HG03439 (cell line): ENCODE measurements around the gene INSL3.

ENCODE experiments used
- ATAC-seq: cut with Tn5 transposase; IDR thresholded peaks from one replicate; pipeline ENCODE4 v1.9.1; 2021; ENCODE audit warnings: mild to moderate bottlenecking, moderate library complexity; ENCODE audit not compliant: unreplicated experiment

The INSL3 gene

GRCh38 chr19:17821190-17821589, at the start of gene INSL3:
INSL3 (minus strand) TSS chr19:17821519; CDS start chr19:17821506, 13 bp downstream.
- no peak for ATAC-seq

DNA sequence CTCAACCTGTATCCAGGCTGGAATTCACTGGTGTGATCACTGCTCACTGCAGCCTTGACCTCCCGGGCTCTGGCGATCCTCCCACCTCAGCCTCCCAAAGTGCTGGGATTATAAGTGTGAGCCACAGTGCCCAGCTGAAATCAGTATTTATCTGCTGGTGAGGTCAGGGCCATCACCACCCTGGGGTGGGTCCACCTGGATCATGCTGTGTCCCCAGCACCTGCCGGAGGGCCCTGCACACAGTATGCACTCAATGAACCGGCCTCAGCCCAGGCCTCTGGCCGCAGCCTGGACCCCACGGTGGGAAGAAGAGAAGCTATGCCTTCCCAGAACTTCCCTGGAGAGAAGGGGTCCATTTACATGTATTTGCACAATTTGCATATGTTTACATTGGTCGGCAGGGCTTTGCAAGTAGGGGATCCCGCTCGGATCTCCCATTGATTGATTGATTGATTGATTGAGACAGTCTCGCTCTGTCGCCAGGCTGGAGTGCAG, 47.8 kb upstream of the INSL3 start:
- ATAC-seq, result no peak

DNA sequence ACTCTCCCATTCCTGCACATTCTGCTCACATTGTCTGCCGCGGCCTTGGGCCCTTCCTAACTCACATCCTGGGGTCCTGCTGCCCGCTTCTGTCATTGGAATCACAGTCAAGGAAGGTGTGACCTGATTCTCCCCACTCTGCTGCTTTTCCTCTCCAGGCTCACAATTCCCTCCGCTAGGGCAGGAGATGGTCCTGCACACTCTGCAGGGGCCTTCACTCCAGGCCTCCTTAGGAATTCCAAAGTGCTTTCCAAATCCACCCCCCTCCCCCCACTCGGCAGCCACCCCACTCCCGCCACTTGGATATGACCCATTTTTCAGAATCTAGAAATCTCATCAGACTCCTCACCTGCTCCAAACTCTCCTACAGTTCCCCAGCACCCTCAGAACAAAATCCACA, 47.4 kb upstream of the INSL3 start:
- no peak for ATAC-seq

GRCh38 chr19:17866964-17867486, 45.7 kb upstream of the INSL3 start:
- ATAC-seq, result no peak

- no peak for ATAC-seq
These were observed 45.1 kb upstream of the INSL3 start for GRCh38 chr19:17866312-17866963.

GRCh38 chr19:17865364-17866311, 44.3 kb upstream of the INSL3 start:
- ATAC-seq, result no peak

- ATAC-seq, result no peak
These were observed 42.3 kb upstream of the INSL3 start for GRCh38 chr19:17863520-17864182.

DNA sequence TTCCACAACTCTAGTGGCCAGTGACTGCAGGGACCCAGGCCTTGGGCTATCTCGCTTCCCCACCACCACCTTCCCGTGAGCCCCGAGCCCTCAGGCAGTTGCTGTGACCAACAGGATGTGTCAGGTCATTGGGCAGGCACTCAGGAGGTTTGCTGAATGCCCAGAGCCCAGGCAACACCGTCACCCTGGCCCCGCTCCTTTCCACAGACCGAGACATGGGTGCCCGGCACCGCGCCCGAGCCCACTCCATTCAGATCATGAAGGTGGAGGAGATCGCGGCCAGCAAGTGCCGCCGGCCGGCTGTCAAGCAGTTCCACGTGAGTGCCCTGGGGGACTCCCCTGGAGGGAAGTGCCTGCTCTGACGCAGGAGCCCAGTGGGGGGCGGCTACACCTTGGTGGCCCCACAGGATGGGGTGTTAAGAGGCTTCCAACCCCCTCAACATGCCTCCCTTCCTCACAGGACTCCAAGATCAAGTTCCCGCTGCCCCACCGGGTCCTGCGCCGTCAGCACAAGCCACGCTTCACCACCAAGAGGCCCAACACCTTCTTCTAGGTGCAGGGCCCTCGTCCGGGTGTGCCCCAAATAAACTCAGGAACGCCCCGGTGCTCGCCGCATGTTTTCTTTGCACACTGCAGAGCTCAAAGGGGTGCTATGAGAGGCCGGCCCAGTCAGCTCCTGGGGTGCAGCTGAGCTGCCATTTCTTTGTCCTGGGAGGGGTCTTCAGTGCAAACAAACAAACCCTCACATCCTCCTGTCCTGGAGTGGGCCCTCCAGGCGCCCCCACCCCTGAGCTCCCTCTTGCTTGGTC, 41.6 kb upstream of the INSL3 start:
- no peak for ATAC-seq

- ATAC-seq, result no peak
These were observed 40.5 kb upstream of the INSL3 start for GRCh38 chr19:17861542-17862402.

DNA sequence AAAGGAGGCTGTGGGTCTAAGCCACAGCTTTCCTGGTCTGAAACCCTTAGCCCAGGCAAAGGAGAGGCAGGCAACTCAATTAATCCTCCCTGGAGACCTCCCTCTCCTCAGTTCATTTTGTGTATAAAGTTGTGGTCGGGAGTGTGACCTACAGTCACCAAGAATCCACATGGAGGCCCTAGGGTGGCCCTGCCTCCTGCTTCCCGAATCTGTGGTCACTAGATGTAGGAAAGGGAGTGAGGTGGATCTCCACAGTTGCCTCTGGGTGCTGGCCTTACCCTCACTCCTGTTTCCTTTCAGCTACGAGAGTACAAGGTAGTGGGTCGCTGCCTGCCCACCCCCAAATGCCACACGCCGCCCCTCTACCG, 39.7 kb upstream of the INSL3 start:
- ATAC-seq, result no peak

DNA sequence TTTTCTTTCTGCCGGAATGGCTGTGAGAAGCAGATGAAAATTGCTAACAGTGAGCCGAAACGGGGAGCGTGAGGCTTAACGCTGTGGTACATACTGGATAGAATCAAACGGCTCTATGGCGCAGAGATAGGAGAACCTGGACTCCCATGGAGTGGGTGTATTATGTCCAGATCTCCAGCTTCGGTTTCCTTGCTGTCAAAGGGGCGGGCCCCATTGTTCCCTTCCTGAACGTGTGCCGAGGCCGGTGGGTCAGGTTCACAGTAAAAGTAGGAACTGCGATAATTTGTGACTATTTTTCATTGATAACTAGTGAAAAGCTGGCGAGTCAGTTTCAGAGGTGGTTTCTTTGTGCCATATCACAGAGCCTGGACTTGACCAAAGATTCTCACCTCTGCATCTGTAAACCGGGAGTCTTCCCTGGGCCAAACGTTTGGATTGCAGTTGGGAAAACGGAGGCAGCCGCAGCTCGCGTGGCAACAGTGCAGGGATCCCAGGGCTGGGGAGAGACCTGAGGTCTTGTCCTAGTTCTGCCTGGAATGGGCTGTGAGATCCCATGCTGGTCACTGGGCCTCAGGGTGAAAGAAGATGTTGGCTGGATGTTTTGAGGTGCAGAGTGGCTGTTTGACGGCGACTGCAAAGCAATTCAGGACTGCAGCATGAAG, 39.1 kb upstream of the INSL3 start:
- ATAC-seq, result no peak

- peak; percentile 95 for ATAC-seq
These were observed 38.4 kb upstream of the INSL3 start, which contains the start of gene RPL18A for GRCh38 chr19:17859533-17860330. RPL18A (plus strand) TSS chr19:17859910; CDS start chr19:17859957, 47 bp downstream.

DNA sequence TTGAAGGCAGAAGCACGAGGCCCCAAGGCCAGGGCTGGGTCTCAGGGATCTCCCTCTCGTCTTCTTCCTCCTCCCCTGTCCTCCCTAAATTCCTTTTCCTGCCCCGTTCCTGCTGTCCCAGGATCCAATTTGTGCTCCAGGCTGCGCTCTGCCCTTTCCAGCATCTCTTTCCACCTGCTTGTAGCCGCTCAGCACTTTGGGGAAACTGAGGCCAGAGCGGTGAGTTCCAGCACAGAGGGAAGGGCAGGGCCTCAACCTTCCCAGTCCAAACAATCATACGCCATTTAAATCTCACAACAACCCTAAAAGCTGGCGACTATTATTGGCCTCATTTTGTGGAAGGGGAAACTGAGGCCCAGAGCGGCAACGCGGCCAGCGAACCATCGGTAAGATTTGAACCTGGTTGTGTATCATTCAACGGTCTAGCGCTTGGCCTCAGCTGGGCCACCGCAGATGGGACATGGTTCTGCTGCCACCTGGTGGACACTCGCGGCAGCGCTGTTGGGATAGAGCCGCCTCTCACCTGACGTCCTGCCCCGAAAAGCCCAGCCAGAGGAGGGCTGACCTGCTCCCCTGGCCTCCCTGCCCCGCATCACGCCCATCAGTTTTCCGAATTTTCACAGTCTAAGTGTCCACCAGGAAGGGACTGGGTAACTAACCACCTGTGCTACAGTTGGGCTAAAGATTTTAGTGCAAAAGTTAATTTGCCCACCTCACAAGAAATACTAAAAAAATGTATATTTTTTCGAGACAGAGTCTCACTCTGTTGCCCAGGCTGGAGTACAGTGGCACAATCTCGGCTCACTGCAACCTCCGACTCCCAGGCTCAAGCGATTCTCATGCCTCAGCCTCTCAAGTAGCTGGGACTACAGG, 34.2 kb upstream of the INSL3 start:
- ATAC-seq, result no peak

DNA sequence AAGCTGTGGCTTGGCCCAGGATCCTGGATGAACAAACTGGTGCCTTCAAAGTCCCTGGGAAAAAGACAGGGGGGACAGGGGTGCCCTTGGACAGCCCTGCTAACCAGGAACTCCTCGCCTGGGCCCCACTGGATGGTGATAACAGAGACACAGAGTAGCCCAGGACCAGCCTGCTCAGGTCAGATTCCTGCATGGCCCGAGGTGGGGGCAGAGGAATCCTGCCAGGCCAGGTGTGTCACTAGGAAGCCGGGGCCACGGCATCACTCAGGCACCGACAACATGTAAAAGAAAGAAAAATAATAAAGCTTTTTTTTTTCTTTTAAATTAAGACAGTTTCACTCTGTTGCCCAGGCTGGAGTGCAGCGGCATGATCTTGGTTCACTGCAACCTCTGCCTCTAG, 32.7 kb upstream of the INSL3 start:
- ATAC-seq, result no peak

DNA sequence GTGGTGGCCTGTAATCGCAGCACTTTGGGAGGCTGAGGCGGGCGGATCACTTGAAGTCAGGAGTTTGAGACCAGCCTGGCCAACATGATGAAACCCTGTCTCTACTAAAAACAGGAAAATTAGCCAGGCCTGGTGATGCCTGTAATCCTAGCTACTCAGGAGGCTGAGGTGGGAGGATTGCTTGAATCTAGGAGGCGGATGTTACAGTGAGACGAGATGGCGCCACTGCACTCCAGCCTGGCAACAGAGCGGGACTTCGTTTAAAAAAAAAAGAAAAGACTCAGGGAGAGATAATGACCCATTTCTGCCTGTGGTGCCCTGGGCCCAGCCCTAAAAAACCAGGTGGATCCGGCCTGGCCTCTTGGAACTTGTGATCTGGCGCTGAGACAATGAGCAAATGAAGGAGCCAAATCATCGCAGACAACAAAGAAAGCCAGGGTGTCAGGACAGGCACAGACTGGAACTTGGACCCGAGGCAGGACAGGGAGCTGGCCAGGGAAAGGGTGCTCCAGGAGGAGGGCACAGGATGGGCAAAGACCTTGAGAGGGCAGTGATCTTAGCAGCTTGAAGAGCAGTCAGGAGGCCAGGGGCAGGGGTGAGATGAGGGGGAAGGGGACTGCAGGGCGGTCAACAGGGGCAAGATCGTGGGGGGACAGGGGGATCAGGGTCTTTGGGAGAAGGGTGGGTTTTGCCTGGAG, 27.4 kb upstream of the INSL3 start:
- ATAC-seq, result no peak

DNA sequence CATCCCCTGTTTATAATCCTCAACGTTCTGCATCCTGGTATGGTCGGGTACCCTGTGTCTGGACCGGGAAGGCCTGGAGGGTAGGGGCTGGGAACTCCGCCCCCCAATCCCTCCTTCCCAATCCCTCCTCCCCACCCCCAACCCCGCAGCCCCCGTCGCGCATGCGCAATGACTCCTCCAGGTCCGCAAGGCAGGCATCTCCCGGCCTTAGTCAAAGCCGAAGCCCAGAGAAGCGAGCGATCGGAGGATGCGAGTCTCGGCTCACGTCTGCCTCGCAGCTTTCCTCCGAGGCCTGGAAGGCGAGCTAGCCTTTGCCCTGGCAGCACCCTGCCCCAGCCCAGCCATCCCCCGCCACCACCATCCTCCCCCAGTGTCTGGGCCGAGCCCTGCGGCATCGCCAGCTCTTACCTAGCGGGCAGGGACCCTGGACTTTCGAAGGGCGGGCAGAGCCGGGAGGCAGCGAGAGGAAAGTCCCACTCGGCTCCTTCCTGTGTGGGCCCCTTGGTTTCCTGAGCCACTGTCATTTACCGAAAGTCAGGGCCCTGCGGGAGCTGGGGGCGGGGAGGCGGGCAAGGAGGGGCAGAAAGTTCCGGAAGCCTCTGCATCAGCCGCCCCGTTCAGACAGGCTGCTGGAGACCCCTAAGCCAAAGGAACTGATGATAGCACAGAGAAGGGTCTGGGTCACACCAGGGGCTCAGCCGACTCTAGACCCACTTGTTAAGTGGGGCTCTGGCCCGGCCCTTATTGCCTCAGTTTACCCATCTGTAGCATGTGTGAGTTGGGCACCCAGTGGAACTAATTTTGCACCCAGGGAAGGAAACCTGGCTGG, 26.4 kb upstream of the INSL3 start, which contains the start of gene JAK3:
TSS of gene JAK3 (minus strand) at position 445 of the 829 bp plus-strand sequence. CDS start 3,565 bp downstream, outside the sequence.
- ATAC-seq, result peak; percentile 68
